ENCODE results near the gene B4GALNT2. TPM values are rescaled to one million over a fixed set of nuclear protein-coding genes. Genes with fewer than 3 reads are reported as not detected.

The B4GALNT2 gene
- total RNA-seq, 5 donors from 2014 or later (not counting 1 experiment from before 2014, with no cell fraction given): 0.03 to 0.19 TPM; not detected in 3

- no peak overlapping the region for H3K27ac Mint-ChIP-seq
- peak overlapping the region; percentile 62 to 82 (median 76) for H3K4me3 Mint-ChIP-seq
- H3K36me3 ChIP-seq (ENCODE audit: control insufficient read depth in 2 of 2, extremely low read depth in 1 of 2, insufficient read depth in 1 of 2, low read length in 1 of 2): peaks cover 0 to 24% of the 10 kb centered on the region in 2 donors
- H3K36me3 Mint-ChIP-seq: peaks cover 13% of the 10 kb centered on the region
- H3K4me1 Mint-ChIP-seq: peaks cover 31 to 44% (median 32%) of the 10 kb centered on the region in 3 donors
- H3K4me1 ChIP-seq (ENCODE audit: control insufficient read depth in 1 of 2, extremely low read depth in 1 of 2, insufficient read depth in 2 of 2, low read length in 2 of 2): peaks cover 9 to 65% of the 10 kb centered on the region in 2 experiments
- ChIA-PET POLR2A (no interaction called here), CTCF (interaction anchor here in 1 of 2 donors (0.7 to 1.7 kb wide), 2 partner anchors 16 to 1991 kb away, joined by 3 to 5 read pairs; no protein-coding TSS in a partner anchor)
- no peaks in the 10 kb centered on the region for H3K9me3 ChIP-seq
- no peak overlapping the region for H3K27ac ChIP-seq (ENCODE audit: low read length)
- ATAC-seq (replicated peaks in 1 of 4) (no peak), DNase-seq (no peak)
- no peaks in the 10 kb centered on the region for H3K9me3 Mint-ChIP-seq
- peaks cover 0 to 28% of the 10 kb centered on the region in 2 experiments for H3K27me3 ChIP-seq (replicated peaks in 1 of 2; ENCODE audit: control insufficient read depth in 2 of 2, extremely low read depth in 1 of 2, insufficient read depth in 2 of 2, low read length in 1 of 2)
- WGBS (ENCODE audit: insufficient coverage): 0% methylated on average over 1 of the region's 11 CpGs
- H3K4me3 ChIP-seq (ENCODE audit: control insufficient read depth in 1 of 2, extremely low read depth in 1 of 2, low read length in 1 of 2): peak overlapping the region; percentile 44 to 70
- H3K27me3 Mint-ChIP-seq: peaks cover 0 to 14% of the 10 kb centered on the region in 2 donors
Observed at GRCh38 chr17:49224997-49225337, 92.4 kb downstream of the B4GALNT2 start.

- POLR2A ChIA-PET: no interaction called here
- H3K27ac ChIP-seq (ENCODE audit: low read length): no peak overlapping the region
- DNase-seq: no peak
- H3K9me3 ChIP-seq: no peaks in the 10 kb centered on the region
- peak overlapping the region in 1 of 2 donors; percentile 17 for H3K27ac Mint-ChIP-seq
- H3K4me3 ChIP-seq (ENCODE audit: control insufficient read depth in 1 of 2, extremely low read depth in 1 of 2, low read length in 1 of 2): no peak overlapping the region
- H3K36me3 Mint-ChIP-seq: peaks cover 13% of the 10 kb centered on the region
- CTCF ChIA-PET: interaction anchor here (0.7 to 2.3 kb wide), 4 partner anchors 15 to 221 kb away, joined by 3 to 11 read pairs (median 6); no protein-coding TSS in a partner anchor
- H3K27me3 ChIP-seq (replicated peaks in 1 of 2; ENCODE audit: control insufficient read depth in 2 of 2, extremely low read depth in 1 of 2, insufficient read depth in 2 of 2, low read length in 1 of 2): peaks cover 0 to 33% of the 10 kb centered on the region in 2 experiments
- H3K4me3 Mint-ChIP-seq: peak overlapping the region; percentile 9 to 34 (median 31)
- H3K36me3 ChIP-seq (ENCODE audit: control insufficient read depth in 2 of 2, extremely low read depth in 1 of 2, insufficient read depth in 1 of 2, low read length in 1 of 2): peaks cover 0 to 18% of the 10 kb centered on the region in 2 donors
- no peaks in the 10 kb centered on the region for H3K9me3 Mint-ChIP-seq
- ATAC-seq (replicated peaks in 1 of 4): no peak
- 95% methylated on average over 4 of the region's 8 CpGs for WGBS (ENCODE audit: insufficient coverage)
- H3K4me1 ChIP-seq (ENCODE audit: control insufficient read depth in 1 of 2, extremely low read depth in 1 of 2, insufficient read depth in 2 of 2, low read length in 2 of 2): peaks cover 6 to 64% of the 10 kb centered on the region in 2 experiments
- peaks cover 0 to 14% of the 10 kb centered on the region in 2 donors for H3K27me3 Mint-ChIP-seq
- peaks cover 29 to 41% (median 31%) of the 10 kb centered on the region in 3 donors for H3K4me1 Mint-ChIP-seq
Observed at GRCh38 chr17:49225554-49226236, 93.1 kb downstream of the B4GALNT2 start.

Other genes with a start within 250 kb of the B4GALNT2 start
- gene ATP5MC1, start 240.0 kb upstream of the B4GALNT2 start, total RNA-seq: 10 to 100 TPM; 29.3 to 45.9 (median 35.2) TPM
- 10 to 100 TPM; 78.2 to 98.4 (median 91.6) TPM for gene UBE2Z, start 224.4 kb upstream of the B4GALNT2 start, total RNA-seq
- gene SNF8, start 187.9 kb upstream of the B4GALNT2 start, total RNA-seq: 10 to 100 TPM; 55.6 to 71.7 (median 65.3) TPM
- gene GIP, start 164.2 kb upstream of the B4GALNT2 start, total RNA-seq: not detected
- 1 to 10 TPM in 1 of 5 donors, under 1 TPM in 2, not detected in 2; 0.43 to 1.4 (median 0.61) TPM for gene IGF2BP1, start 135.4 kb upstream of the B4GALNT2 start, total RNA-seq
- gene GNGT2, start 77.8 kb downstream of the B4GALNT2 start, total RNA-seq: 1 to 10 TPM; 4.5 to 6.3 (median 5.0) TPM
- 10 to 100 TPM; 10.4 to 21.7 (median 18.3) TPM for gene ABI3, start 77.9 kb downstream of the B4GALNT2 start, total RNA-seq
- under 1 TPM in 1 of 5 donors, not detected in 4; 0.13 TPM for gene PHOSPHO1, start 98.0 kb downstream of the B4GALNT2 start, total RNA-seq
- 10 to 100 TPM; 51.0 to 61.0 (median 57.1) TPM for gene ZNF652, start 229.5 kb downstream of the B4GALNT2 start, total RNA-seq